T follicular helper cell (primary cell): Measurements from ENCODE around the gene OR2S2.
"Not testable (repeated sequence)": the region's sequence is repeated elsewhere in the genome, so short reads cannot be mapped to it uniquely, and the experiment has no call there.

Experiments used
- DNase-seq: peaks from one replicate; pipeline ENCODE4 v3.0.0-alpha.2; 2020; ENCODE audit warnings: low read depth
- total RNA-seq, 2 experiments: gene quantifications; one replicate each; lab custom pipeline; 2026; lab: John Stamatoyannopoulos, UW

Gene OR2S2, protein sequence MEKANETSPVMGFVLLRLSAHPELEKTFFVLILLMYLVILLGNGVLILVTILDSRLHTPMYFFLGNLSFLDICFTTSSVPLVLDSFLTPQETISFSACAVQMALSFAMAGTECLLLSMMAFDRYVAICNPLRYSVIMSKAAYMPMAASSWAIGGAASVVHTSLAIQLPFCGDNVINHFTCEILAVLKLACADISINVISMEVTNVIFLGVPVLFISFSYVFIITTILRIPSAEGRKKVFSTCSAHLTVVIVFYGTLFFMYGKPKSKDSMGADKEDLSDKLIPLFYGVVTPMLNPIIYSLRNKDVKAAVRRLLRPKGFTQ
- 0 reads per million in 2 experiments for total RNA-seq

DNA sequence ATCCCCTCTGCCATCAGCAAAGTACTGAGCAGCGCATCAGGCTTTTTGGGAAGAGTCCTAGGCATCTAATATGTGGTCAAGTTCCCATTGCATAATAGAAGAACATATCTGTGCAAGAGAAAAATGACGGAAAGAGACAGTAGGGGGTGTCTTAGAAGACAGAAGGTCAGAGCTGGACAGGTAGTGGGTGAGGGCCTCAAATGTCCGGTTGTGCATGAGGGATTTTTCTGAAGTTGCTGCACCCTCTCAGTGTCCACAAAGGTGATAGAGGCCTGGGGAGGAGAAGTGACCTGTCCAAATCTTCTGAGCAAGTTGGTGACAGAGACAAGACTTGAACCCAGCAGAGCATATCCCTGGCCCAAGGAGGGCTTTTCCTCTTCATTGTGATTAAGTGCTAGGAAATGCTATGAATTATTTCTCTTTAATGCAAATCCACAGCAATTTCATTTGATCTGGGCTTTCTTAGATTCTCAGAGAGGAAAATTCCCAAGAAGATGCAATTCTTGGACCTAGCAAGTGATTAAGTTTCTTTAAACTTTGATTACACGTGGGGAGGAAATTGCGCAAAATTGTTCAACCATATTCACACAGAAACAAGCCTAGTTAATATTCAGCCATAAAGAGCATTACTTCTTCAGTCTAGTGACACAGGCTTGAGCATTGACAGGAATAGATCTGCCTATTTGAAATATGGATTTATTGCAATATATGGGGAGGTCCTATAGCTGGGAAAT lies at the start of gene OR2S2:
Gene OR2S2 (minus strand): TSS at position 51 of the 734 bp plus-strand sequence. CDS start 56 bp downstream, outside the sequence.
- no peak for DNase-seq

DNA sequence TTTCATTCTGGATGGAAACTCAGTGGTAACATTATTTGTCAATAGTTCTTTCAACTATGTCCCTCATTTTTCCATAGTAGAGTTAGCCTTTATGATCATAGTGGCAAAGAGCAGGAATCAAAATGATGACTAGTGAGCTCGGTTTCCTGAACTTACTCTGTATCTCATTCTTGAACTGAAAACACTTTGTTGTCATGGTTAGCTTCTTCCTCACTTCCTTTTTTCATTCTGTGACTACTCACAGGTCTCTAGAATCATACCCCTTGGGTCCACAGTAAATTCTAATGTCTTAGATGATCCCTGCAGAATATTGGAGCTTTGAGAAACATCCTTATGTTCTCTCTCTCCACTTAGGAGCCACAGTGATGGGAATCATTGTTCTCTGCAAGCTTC lies 49.4 kb upstream of the OR2S2 start:
- DNase-seq = no peak

DNA sequence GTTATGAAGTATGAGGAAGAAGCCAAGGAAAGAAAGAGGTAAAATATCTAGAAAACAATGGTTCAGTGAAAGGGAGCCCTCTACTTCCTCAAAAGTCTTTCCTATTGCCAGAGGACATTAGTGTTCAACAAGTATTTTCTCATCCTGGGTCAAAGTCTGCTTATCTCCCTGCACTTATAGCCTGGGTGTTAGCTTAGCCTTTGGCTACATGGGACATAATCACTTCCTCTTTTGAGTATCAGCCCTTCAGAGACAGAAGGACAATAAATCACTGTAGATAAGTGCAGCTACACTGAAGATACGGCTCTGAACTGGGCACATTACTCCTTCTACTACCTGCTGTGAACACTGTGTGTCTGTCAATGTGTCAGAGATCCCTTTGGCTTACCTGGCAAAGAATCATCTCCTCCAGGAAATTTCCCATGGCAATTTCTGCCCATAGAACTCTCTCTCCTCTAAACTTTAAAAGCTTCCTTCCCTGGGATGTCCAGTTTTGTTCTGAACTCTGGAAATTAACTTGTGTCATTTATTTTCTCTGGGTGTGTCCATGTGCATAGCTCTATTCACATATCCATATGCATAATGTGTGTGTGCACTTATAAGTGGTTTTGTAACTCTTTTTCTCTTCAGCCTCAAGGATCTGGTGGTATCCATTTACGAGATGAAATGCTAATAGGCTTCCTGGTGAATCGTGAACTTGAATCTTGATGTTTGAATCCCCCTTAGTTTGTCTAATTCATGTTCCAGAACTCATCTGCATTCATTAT lies 48.8 kb upstream of the OR2S2 start:
- no peak for DNase-seq

DNA sequence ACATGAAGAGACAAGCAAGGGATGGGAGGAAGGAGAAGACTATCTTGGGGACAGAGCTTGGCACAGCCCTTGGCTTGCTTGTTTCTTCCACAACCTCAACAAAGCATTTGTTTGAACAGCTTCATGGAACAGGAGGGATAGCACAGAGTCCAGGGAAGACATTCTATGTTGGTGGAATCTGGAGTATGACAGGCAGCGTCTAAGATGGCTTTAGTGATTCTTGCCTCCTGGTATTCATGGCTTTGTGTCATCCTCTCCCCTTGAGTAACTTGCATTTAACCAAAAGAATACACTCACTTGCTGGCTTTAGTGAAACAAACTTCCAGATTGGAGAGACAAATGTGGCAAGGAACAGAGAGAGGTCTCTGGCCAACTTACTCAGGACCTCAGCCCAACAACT lies 47.9 kb upstream of the OR2S2 start:
- DNase-seq = no peak

DNA sequence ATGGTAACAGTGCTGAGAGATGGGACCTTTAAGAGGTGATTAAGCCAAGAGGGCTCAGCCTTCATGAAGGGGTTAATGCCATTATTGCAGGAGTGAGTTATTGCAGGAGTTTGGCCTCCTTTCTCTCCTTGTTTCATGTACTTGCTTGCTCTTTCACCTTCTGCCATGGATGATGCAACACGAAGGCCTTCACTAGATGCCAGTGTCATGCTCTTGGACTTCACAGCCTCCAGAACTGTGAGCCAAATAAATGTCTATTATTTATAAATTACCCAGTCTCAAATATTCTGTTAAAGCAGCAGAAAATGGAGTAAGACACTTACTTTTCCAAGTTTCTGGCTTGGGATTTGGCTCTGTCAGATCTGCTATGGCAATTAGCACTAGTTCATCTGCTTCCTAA lies 40.4 kb upstream of the OR2S2 start:
- DNase-seq = no peak

DNA sequence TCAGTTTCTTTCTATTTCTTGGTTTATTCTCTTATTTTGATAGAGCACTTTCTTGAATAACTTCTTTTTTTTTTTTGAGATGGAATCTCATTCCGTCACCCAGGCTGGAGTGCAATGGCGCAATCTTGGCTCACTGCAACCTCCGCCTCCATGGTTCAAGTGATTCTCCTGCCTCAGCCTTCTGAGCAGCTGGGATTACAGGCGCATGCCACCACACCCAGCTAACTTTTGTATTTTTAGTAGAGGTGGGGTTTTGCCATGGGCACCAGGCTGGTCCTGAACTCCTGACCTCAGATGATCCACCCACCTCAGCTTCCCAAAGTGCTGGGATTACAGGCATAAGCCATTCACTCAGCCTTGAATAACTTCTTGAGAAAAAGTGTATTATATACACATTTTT lies 39.1 kb upstream of the OR2S2 start:
- not testable (repeated sequence) for DNase-seq

DNA sequence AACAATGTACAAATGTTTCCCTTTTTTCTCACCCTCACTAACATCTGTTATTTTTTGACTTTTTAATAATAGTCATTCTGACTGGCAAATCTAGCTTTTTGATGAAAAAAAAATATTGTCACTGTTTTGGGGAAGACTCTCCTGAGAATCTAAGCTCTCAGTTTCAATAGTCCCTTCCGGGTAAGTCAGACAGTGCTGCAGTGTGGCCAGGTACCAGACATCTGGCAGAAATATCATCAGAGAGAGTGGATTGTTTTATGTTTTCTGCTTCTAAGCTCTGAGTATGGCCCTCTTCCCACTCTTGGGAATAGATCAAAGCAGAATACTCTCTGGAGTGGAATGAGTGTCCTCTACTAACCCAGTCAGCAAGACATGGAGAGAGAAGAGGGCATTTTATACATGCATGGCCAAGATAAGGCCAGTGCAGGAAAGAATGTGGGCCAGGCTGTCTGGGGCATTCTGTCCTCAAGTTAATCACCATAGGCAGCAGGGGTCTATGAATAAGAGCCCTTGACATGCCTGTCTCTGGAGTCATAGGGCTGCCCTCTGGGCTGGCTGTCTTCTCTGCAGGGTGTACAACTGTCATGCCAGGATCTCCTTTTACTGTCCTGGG lies 38.5 kb upstream of the OR2S2 start:
- no peak for DNase-seq

DNA sequence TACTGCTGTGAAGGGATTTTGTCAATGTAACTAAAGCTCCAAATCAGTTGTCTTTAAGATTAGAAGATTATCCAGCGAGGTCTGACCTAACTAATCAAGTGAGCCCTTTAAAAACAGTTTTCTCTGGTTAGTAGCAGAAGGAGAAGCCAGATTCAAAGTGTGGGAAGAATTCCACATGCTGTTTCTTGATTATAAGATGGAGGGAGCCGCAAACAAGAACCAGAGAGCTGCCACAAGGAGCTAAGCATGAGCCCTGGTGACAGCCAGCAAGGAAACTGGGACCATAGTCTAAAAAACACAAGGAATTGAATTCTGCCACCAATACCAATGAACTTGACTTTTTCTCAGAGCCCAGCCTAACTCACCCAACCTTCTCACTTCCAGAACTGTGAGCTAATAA lies 37.0 kb upstream of the OR2S2 start:
- no peak for DNase-seq

DNA sequence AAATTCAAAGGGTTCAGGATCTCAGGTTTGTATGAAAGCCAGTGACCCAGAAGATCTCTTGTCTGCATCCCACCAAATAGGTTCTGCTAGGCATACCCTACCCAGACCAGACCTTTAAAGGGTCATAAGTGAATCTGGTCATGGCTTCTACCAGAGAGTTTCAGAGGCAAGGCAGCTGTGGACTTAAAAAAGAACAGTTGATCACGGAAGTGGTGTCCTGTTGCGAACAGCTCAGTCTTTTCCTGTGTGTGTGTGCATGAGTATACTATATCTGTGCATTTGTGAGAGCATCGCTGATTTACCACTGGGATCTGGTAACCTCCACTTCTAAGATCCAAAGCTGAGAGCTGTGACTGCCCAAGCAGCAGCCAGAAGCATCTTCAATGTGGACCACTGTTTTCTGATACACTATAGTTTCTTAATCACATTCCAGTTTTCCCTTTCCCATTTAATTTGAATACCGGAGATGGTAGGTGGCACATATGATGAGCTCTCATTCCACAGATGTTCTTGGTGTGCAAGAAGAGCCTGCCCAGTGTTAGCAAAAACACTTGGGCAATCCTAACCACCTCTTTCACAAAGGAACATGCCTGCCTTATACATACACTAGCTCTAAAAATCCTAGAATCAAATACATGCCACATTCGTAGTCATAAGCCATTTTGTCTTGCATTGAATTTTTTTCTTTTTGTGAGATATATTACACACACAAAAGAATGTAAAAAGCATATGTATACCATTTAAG lies 36.2 kb upstream of the OR2S2 start:
- no peak for DNase-seq

DNA sequence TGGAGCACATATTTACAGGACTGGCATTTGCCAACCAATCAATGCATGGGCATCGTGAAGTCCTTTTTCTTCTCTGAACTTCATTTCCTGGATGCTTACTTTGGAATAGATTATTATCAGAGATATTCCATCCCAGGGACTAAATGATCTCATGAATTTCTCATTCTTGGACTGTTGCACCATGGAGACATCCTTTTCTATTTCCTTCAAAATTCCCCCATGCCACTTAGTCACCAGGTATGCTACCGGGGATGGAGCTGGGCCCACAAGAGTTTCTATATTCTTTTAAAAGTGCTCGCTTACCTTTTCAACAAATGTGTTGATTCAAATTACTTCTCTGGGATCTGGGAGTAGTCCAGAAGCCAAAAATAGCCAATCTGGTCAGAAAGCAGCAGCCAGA lies 35.2 kb upstream of the OR2S2 start:
- not testable (repeated sequence) for DNase-seq

DNA sequence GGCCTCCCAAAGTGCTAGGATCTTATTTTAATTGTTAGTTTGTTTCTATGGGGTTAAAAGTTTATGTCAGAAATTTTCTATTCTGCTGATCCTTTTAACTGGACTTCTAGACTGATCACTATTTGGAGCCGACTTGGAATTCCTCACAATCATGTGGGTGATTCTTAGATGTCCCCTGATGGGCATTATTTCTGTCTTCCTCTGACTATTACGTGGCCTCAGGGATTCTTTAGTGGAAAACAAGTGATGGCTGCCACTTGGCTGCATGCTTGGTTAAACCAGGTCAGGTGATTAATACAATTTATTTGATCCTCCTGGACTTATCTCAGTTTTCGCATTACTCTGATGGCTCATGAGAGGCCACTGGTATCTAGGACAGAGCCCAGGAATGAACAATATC lies 32.2 kb upstream of the OR2S2 start:
- no peak for DNase-seq

DNA sequence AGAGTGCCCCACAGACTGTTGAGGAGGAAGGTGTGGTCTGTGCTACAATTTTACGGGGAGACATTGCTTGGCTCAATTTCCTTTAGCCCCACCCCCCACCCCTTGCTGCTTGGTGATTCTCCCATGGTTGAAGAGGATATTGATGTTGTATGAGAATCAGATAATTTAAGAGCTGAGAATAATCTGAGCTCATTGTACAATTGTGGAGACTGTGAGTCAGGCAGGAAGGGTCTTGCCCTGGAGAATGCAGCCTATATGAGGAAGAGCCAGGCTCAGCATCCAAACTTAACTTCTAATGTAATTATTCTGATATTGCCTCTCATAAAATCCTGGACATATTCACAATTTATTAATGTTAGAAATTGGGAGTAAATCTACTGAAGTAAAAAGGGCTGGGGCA lies 26.1 kb upstream of the OR2S2 start:
- no peak for DNase-seq

DNA sequence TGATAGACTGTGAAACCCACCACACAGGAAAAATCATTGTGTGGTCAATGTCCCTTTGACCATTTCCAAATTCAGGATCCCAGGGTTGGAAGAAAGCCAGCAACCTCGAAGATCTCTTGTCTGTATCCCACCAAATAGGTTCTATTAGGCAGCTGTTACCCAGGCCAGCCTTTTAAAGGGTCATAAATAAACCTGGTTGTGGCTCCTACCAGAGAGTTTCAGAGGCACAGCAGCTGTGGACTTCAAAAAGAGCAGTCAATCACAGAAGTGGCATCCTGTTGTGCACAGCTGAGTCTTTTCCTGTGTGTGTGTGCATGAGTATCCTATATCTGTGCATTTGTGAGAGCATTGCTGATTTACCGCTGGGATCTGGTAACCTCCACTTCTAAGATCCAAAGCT lies 23.7 kb upstream of the OR2S2 start:
- DNase-seq = no peak

DNA sequence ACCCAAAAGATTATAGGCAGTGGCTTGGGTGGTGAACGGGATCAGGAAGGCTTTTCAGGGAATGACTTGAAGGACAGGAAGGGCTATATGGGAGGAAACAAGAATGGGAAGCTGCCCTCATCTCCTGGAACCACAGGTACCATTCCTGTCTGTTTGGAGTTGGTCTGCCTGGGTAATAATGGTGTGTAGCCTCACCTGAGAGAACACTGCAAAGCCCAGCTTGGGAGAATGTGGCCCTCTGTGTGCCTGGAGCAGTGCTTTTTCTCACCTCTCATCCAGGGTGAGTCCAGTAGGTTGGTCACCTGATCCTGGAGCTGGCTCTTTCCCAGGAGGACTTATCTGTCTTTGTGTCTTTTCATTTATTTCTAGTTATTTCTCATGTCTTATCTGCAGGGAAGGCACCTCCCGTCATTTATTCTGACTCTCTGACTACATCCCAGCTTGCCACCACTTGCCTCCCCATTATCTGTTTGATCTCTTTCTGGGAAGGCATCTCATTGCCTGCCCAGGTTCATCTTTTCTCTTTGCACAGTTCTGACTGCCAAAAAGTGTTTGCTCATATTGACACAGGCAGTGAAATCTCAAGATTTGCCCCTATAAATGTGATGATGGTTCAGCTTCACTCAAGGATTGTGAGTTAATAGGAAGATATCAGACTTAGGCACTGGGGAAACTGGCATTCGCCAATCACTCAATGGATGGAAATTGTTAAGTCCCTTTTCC lies 22.5 kb upstream of the OR2S2 start:
- DNase-seq = no peak

DNA sequence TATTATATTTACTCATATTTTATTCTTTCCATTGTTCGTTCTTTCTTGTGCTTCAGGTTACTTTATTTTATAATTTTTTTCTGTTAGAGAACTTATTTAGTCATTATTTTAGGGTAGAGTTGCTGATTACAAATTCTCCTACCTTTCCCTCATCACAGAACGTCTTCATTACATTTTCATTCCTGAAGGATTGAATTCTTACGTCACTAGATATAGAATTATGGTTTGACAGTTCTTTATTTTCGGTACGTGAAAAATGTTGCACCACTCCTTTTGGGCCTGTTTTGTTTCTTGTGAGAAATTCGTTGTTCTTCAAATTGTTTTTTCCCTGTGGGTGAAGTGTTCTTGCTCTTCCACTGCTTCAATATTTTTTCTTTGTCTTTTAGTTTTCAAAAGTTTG lies 20.8 kb upstream of the OR2S2 start:
- no peak for DNase-seq

DNA sequence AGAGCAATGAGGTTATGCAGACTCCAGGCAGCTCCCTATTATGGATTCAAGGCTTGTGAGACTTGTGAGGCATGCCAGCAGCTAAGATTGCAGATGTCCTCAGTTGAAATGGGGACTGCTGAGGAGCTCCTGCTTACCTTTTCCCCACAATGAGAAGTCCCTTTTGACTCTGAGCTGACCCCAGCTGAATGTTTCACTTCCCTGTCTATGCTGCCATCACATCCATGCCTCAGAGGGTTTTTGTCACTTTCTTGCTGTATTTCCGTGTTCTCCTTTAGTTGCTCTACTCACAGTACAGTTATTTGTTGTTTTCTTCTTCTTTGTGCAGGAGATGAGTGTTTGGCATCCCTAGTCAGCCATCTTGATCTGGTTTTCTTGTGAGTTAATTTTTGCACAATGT lies 18.8 kb upstream of the OR2S2 start:
- no peak for DNase-seq

DNA sequence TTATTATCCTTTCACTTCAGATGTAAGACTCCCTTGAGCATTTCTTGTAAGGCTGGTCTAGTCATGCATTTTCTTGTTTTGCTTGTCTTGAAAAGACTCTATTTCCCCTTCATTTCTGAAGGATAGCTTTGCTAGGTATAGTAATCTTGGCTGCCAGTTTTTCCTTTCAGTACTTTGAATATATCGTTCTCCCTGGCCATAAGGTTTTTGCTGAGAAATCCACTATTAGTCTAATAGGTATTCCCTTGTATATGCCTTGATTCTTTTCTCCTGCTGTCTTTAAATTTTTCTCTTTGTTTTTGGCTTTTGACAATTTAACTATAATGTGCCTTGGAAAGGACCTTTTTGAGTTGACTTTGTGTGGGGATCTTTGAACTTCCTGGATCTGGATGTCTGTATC lies 16.8 kb upstream of the OR2S2 start:
- DNase-seq = no peak

DNA sequence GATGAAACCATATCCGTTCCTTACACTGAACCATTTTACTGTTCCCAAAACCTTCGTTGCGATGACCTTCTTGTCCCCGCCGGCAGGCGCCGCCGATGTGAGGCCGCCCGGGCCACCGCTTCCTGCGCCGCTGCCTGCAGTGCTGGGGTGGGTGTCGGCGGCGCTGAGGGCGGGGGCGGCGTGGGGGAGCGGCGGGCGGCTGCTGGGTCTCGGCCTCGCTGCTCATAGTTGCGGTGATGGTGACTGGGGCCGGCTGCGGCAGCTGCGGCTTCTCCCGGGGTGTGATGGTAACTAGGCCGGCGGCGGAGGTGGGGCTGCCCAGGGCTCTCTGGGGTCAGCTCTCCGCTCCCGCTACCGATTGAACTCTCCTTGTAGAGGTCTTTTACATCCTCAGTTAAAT lies 14.1 kb upstream of the OR2S2 start:
- no peak for DNase-seq

DNA sequence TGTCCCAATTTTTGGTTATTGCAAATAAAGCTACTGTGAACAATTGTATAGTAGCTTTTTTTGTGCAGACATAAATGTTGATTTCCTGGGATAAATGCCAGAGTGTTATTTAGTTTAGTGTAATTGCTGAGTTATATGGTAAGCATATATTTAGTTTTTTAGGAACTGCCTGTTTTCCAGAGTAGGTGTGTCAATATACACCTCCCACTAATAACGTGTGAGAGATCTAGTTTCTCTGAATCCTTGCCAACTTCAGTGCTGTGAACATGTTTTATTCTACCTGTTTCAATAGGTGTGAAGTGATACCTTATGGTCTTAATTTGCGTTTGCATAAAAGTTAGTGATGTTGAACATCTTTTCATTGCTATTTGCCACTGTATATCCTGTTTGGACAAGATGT lies 9.1 kb upstream of the OR2S2 start:
- DNase-seq = no peak

DNA sequence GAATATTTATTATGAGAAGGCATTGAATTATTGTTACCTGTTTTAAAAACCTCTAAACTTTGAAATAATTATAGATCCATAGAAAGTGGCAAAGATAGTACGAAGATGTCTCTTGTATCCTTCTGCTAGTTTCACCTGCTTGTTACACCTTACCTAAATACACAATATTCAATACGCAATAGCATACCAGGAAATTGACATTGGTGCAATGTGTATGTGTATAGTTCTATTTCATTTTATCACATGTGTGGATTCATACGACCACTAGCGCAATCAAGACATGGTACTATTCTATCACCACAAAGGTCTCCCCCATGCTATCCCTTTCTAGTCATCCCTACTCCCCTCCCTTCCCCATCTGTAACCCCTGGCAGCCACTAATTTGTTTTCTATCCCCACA lies 8.5 kb upstream of the OR2S2 start:
- DNase-seq = no peak

DNA sequence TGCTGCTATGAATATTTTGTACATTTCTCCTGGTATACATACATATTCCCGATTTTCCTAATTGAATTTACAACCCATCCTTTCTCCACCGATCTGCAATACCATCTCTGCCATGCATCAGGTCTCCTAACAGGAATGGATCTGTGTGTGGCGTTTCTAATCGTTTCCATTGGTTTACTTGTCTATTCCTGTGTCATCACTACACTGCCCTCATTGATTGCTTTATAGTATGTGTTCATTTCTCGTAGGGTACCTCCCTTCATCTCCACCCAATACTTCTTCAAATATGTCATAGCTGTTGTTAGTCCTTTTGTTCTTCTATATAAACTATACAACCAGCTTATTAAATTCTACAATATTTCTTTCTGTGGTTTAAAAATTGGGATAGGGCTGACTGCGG lies 7.1 kb upstream of the OR2S2 start:
- DNase-seq = no peak
